ENCODE data around the gene MMS19. TPM values are rescaled to one million over a fixed set of nuclear protein-coding genes. Genes with fewer than 3 reads are reported as not detected.

MMS19 gene
- total RNA-seq, 4 donors from 2014 or later: 56.1 to 70.0 (median 65.0) TPM

DNA sequence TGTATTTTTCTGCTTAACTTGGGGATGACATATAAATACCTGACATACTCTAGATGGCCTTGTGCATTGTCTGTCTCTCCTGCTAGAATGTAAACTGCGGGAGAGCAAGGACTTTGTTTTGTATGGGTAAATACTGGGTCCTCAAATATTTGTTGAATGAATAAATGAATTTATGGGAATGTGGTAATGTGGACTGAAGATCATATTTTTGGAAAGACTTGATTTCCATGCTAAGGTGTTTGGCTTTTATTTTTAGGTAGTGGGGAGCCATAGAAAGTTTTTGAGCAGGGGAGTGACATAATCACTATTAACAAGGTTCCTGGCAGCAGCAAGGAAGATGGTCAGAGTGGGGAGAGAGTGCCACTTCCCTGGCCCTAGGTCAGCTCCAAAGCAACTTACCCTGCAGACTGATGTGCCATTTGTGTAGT lies 27.5 kb upstream of the MMS19 start:
- H3K9me3 ChIP-seq: no peaks in the 10 kb centered on the region
- H3K4me1 ChIP-seq: peaks cover 16 to 23% of the 10 kb centered on the region in 2 donors
- H3K4me3 ChIP-seq: no peak overlapping the region
- TF ChIP-seq POLR2A (IDR thresholded peaks at IDR 0.05) (no peak), CTCF (IDR thresholded peaks at IDR 0.05 in 4 of 5, conservative IDR thresholded peaks at IDR 0.05 in 1 of 5) (no peak)
- ATAC-seq: no peak
- in situ Hi-C loops (cut with MboI; ENCODE audit: low sequenced_read_pairs in 4 of 4): no loop called here
- no peak for DNase-seq
- H3K27me3 ChIP-seq: no peaks in the 10 kb centered on the region
- intact Hi-C loops (cut with DNase I; ENCODE audit: low total_unique reads): no loop called here
- no peaks in the 10 kb centered on the region for H3K36me3 ChIP-seq
- H3K27ac ChIP-seq: no peak overlapping the region

DNA sequence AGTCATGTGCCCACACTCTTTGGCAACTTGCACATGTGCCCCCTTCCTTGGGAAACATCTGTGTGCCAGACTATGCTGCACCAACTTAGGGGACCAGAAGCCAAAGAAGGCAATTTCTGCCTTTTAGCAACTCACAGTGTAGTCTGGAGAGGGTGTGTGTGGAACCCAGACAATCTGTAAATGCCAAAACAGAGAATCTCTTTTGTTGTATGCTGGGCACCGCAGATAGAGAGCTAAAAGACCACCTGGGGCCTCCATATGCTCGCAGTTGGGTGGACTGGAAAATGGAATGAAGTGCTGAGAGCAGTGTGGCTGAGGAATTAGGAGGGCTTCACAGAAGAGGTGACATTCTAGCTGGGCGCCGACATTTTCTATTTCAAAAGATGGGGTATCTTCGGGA lies 26.9 kb upstream of the MMS19 start:
- H3K4me1 ChIP-seq: peaks cover 16 to 23% of the 10 kb centered on the region in 2 donors
- no peaks in the 10 kb centered on the region for H3K27me3 ChIP-seq
- no peak for TF ChIP-seq CTCF (IDR thresholded peaks at IDR 0.05 in 4 of 5, conservative IDR thresholded peaks at IDR 0.05 in 1 of 5)
- TF ChIP-seq POLR2A (IDR thresholded peaks at IDR 0.05): no peak
- in situ Hi-C loops (cut with MboI; ENCODE audit: low sequenced_read_pairs in 4 of 4) (no loop called here), intact Hi-C loops (cut with DNase I; ENCODE audit: low total_unique reads) (no loop called here)
- no peak overlapping the region for H3K4me3 ChIP-seq
- ATAC-seq: no peak
- no peak for DNase-seq
- no peak overlapping the region for H3K27ac ChIP-seq
- no peaks in the 10 kb centered on the region for H3K36me3 ChIP-seq
- H3K9me3 ChIP-seq: no peaks in the 10 kb centered on the region

DNA sequence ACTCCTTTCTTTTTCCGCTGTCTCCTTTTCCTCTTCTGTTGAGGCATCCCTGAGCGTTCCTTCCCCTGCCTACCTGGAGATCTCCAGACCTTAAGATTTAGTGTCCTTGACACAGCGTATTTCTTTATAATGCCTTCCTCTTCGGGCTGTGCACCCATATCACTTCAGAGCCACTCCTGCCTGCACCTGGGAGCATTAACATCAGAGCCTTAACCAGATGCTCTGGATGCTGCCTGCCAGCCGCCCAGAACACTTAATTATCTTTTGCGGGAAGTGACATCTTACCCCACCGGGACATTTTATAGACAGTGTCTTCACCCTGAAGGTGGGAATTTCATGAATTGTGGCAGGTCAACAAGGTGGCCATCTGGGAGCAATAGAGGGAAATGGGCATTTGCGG lies 24.7 kb upstream of the MMS19 start:
- TF ChIP-seq CTCF (IDR thresholded peaks at IDR 0.05 in 4 of 5, conservative IDR thresholded peaks at IDR 0.05 in 1 of 5) (no peak), POLR2A (IDR thresholded peaks at IDR 0.05) (no peak)
- no peak overlapping the region for H3K27ac ChIP-seq
- no peak for ATAC-seq

GRCh38 chr10:97522071-97522470 lies 23.8 kb upstream of the MMS19 start:
- TF ChIP-seq POLR2A (IDR thresholded peaks at IDR 0.05) (no peak), CTCF (IDR thresholded peaks at IDR 0.05 in 4 of 5, conservative IDR thresholded peaks at IDR 0.05 in 1 of 5) (no peak)
- DNase-seq (no peak), ATAC-seq (no peak)
- in situ Hi-C loops (cut with MboI; ENCODE audit: low sequenced_read_pairs in 4 of 4) (no loop called here), intact Hi-C loops (cut with DNase I; ENCODE audit: low total_unique reads) (no loop called here)
- Histone ChIP-seq H3K27me3 (no peaks in the 10 kb centered on the region), H3K9me3 (no peaks in the 10 kb centered on the region), H3K4me1 (peaks cover 28 to 38% of the 10 kb centered on the region in 2 donors), H3K4me3 (no peak overlapping the region), H3K27ac (peak overlapping the region in 1 of 4 donors; percentile 4), H3K36me3 (no peaks in the 10 kb centered on the region)

More for the DNA sequence above, 24.7 kb upstream of the MMS19 start:
- no peak for DNase-seq
- in situ Hi-C loops (cut with MboI; ENCODE audit: low sequenced_read_pairs in 4 of 4): no loop called here
- no peaks in the 10 kb centered on the region for H3K27me3 ChIP-seq
- H3K4me3 ChIP-seq: no peak overlapping the region
- H3K36me3 ChIP-seq: no peaks in the 10 kb centered on the region
- peaks cover 22 to 31% of the 10 kb centered on the region in 2 donors for H3K4me1 ChIP-seq
- H3K9me3 ChIP-seq: no peaks in the 10 kb centered on the region
- intact Hi-C loops (cut with DNase I; ENCODE audit: low total_unique reads): no loop called here
